GM18861 (cell line): ENCODE data around the gene SFXN3.
A peak's percentile ranks its signal among the peaks of the same experiment; 100 is the strongest.
"Not testable (repeated sequence)": the region's sequence is repeated elsewhere in the genome, so short reads cannot be mapped to it uniquely, and the experiment has no call there.

Source experiments
- ATAC-seq: cut with Tn5 transposase; IDR thresholded peaks from one replicate; pipeline ENCODE4 v1.9.1; 2021; ENCODE audit not compliant: unreplicated experiment

The SFXN3 gene

GRCh38 chr10:101034404-101034803 lies 3.4 kb downstream of the SFXN3 start:
- not testable (repeated sequence) for ATAC-seq

- no peak for ATAC-seq
Measured at GRCh38 chr10:101035314-101035713, 4.3 kb downstream of the SFXN3 start.

- no peak for ATAC-seq
Measured at GRCh38 chr10:101035916-101036702, 5.1 kb downstream of the SFXN3 start.

- no peak for ATAC-seq
Measured at GRCh38 chr10:101036726-101037125, 5.7 kb downstream of the SFXN3 start.

GRCh38 chr10:101038484-101038883 lies 7.5 kb downstream of the SFXN3 start:
- ATAC-seq = no peak

- no peak for ATAC-seq
Measured at GRCh38 chr10:101040061-101040460, 9.0 kb downstream of the SFXN3 start.

- ATAC-seq = no peak
Measured at GRCh38 chr10:101040851-101041250, 9.8 kb downstream of the SFXN3 start.

- peak; percentile 56 for ATAC-seq
Measured at GRCh38 chr10:101041252-101041761, 10.3 kb downstream of the SFXN3 start.

GRCh38 chr10:101042118-101042517 lies 11.1 kb downstream of the SFXN3 start:
- ATAC-seq = no peak

- ATAC-seq = peak; percentile 89
Measured at GRCh38 chr10:101042667-101043362, 11.8 kb downstream of the SFXN3 start.

- no peak for ATAC-seq
Measured at GRCh38 chr10:101043363-101043707, 12.3 kb downstream of the SFXN3 start.

GRCh38 chr10:101044117-101044516 lies 13.1 kb downstream of the SFXN3 start:
- no peak for ATAC-seq

GRCh38 chr10:101046332-101047238 lies 15.6 kb downstream of the SFXN3 start:
- ATAC-seq = no peak

GRCh38 chr10:101047268-101047667 lies 16.2 kb downstream of the SFXN3 start:
- ATAC-seq = no peak

GRCh38 chr10:101047961-101048892 lies 17.2 kb downstream of the SFXN3 start:
- no peak for ATAC-seq

- no peak for ATAC-seq
Measured at GRCh38 chr10:101050208-101051069, 19.4 kb downstream of the SFXN3 start.

- no peak for ATAC-seq
Measured at GRCh38 chr10:101052285-101052684, 21.3 kb downstream of the SFXN3 start.

GRCh38 chr10:101053516-101053915 lies 22.5 kb downstream of the SFXN3 start:
- ATAC-seq = no peak

GRCh38 chr10:101054351-101054750 lies 23.3 kb downstream of the SFXN3 start:
- no peak for ATAC-seq
